Nephron (organoid): ENCODE results near the gene PCDHB13.

Experiments
- H3K27ac Mint-ChIP-seq, 3 experiments: 2 replicates each; pipeline ENCODE4 v1.8.0; 2020; ENCODE audit warnings: mixed read lengths in 3 of 3, mild to moderate bottlenecking in 2 of 3, moderate library complexity in 1 of 3
- H3K27me3 Mint-ChIP-seq: 2 replicates; pipeline ENCODE4 v1.8.0; 2021; ENCODE audit warnings: low read depth, mild to moderate bottlenecking, moderate library complexity, mixed read lengths
- H3K36me3 Mint-ChIP-seq: 2 replicates; pipeline ENCODE4 v1.8.0; 2020; ENCODE audit warnings: low read depth, mixed read lengths
- H3K4me1 Mint-ChIP-seq: 2 replicates; pipeline ENCODE4 v1.8.0; 2020; ENCODE audit warnings: mixed read lengths
- H3K4me3 Mint-ChIP-seq, 3 experiments: 2 replicates each; pipeline ENCODE4 v1.8.0; 2020; ENCODE audit warnings: mild to moderate bottlenecking in 3 of 3, mixed read lengths in 3 of 3, moderate library complexity in 2 of 3
- H3K9me3 Mint-ChIP-seq: 2 replicates; pipeline ENCODE4 v1.8.0; 2020; ENCODE audit warnings: mixed read lengths
- CTCF ChIP-seq, 3 experiments: fragments of 200-600 bp; sonication (generic); IDR thresholded peaks; one replicate each; pipeline ENCODE4 v1.5.0; 2021; ENCODE audit warnings: antibody characterized with exemption in 3 of 3; ENCODE audit not compliant: unreplicated experiment in 3 of 3

Gene PCDHB13

GRCh38 chr5:141261238-141261546 is 47.5 kb downstream of the PCDHB13 start:
- peaks cover 87% of the 10 kb centered on the region for H3K36me3 Mint-ChIP-seq
- H3K4me1 Mint-ChIP-seq: no peaks in the 10 kb centered on the region
- H3K9me3 Mint-ChIP-seq: peaks cover 82% of the 10 kb centered on the region
- no peak overlapping the region for H3K4me3 Mint-ChIP-seq
- TF ChIP-seq CTCF (IDR thresholded peaks at IDR 0.05; ENCODE audit: unreplicated experiment in 3 of 3): no peak
- H3K27ac Mint-ChIP-seq: no peak overlapping the region
- H3K27me3 Mint-ChIP-seq: no peaks in the 10 kb centered on the region
